ENCODE data around the gene PTPN7.

GRCh38 chr1:202179828-202180750, 19.7 kb upstream of the PTPN7 start:
- TF ChIP-seq EZH2 (IDR thresholded peaks at IDR 0.05; ENCODE audit: low read length, unreplicated experiment) (no peak), CTCF (conservative IDR thresholded peaks at IDR 0.05; ENCODE audit: low read depth, low read length) (no peak), EZH2phosphoT487 (IDR thresholded peaks at IDR 0.05; ENCODE audit: borderline replicate concordance, low read length) (no peak)

Measured in PC-3 (cell line).